BE2C (cell line): ENCODE results near the gene MT1F.

ENCODE experiments used
- DNase-seq: peaks from one replicate; pipeline ENCODE4 v3.0.0-alpha.2; 2020
- H3K27me3 ChIP-seq: fragments of 250-450 bp; sonication (Bioruptor Pico); 2 replicates; pipeline ENCODE4 v1.5.1; 2020; ENCODE audit warnings: mild to moderate bottlenecking
- H3K36me3 ChIP-seq: fragments of 250-450 bp; sonication (Bioruptor Pico); 2 replicates; pipeline ENCODE4 v1.5.1; 2020; ENCODE audit warnings: mild to moderate bottlenecking
- H3K4me1 ChIP-seq: fragments of 250-450 bp; sonication (Bioruptor Pico); 2 replicates; pipeline ENCODE4 v1.5.1; 2020
- H3K4me3 ChIP-seq: 2 replicates; pipeline ENCODE4 v1.5.1; 2011; ENCODE audit warnings: low read depth, low read length
- H3K9me3 ChIP-seq: fragments of 250-450 bp; sonication (Bioruptor Pico); 2 replicates; pipeline ENCODE4 v1.5.1; 2020
- CTCF ChIP-seq: IDR thresholded peaks from 2 replicates; pipeline ENCODE4 v1.5.1; 2012; ENCODE audit warnings: mild to moderate bottlenecking, low read depth, low read length

The MT1F gene

DNA sequence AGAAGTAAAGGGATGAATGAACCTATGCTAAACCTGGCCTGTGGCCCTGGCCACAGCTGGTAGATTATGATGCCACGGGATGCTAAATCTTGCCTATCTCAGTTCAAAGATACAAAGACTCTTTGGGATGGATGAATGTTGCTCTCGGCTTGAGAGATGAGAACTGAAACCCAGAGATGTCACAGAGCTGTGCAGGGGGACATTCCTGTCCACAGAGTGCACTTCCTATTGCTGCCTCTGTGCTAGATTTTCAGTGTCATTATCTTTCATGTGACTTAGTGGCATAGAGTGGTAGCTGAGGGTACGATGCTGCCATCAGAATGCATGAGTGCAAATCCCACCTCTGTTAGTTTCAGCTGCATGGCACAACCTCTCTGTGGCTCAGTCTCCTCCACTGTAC is 27.6 kb upstream of the MT1F start:
- H3K27me3 ChIP-seq, result peaks cover 50% of the 10 kb centered on the region
- H3K9me3 ChIP-seq, result no peaks in the 10 kb centered on the region
- H3K4me1 ChIP-seq, result peaks cover 2% of the 10 kb centered on the region; the same call in 1 of the 2 replicates
- TF ChIP-seq CTCF, result no peak
- no peak for DNase-seq
- no peaks in the 10 kb centered on the region for H3K36me3 ChIP-seq
- no peak overlapping the region for H3K4me3 ChIP-seq

- no peak for TF ChIP-seq CTCF
- Histone ChIP-seq H3K36me3 (no peaks in the 10 kb centered on the region), H3K4me3 (no peak overlapping the region), H3K9me3 (no peaks in the 10 kb centered on the region), H3K4me1 (peaks cover 2% of the 10 kb centered on the region; the same call in 1 of the 2 replicates), H3K27me3 (peaks cover 50% of the 10 kb centered on the region)
- no peak for DNase-seq
These were observed 26.6 kb upstream of the MT1F start for GRCh38 chr16:56631197-56631596.

DNA sequence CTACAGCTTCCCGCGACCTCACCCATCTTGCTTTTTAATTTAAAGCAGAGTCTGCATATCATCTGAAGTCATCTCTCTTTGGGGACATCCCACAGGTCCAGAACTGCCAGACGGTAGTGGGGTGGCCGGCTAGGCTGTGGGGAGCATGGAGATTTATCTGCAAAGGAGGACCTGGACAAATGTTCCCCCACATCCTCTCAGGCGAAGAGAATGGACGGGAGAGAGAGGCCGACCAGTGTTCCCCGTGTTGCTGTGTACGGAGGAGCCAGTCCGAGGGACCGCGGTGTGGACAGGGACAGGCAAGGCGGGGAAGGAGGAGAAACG is 26.0 kb upstream of the MT1F start:
- no peaks in the 10 kb centered on the region for H3K36me3 ChIP-seq
- peaks cover 2% of the 10 kb centered on the region; the same call in 1 of the 2 replicates for H3K4me1 ChIP-seq
- no peak for DNase-seq
- H3K9me3 ChIP-seq, result no peaks in the 10 kb centered on the region
- TF ChIP-seq CTCF, result no peak
- H3K27me3 ChIP-seq, result peaks cover 55% of the 10 kb centered on the region
- peak overlapping the region; percentile 19; the same call in 1 of the 2 replicates for H3K4me3 ChIP-seq

DNA sequence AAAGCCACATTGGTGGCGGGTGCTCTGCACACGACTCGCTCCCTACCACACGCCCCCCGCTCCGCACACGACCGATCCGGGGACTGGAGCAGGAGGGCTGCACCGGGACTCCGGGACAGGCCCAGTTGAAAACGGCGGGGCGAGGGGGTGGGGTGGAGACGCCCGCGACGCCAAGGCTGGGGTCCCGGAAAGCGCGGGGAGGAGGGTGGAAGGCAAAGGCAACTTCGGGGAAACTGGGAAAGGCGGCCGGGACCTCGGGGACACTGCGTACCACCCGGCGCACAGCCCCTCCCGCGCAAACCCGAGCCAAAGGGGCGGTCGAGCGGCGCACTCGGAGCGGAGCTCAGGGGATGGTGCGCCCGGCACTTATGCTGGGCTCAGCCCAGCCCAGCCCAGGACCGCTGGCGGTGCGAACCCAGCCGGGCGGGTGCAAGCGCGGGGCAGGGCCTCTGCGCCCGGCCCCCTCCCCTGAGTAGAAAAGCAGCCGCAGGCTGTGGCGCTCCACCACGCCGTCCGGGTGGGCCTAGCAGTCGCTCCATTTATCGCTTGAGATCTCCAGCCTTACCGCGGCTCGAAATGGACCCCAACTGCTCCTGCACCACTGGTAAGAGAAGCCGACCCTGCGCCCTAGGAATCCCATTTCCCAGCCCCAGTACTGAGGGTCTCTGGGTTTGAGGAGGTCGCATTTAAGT is 25.5 kb upstream of the MT1F start, which contains the start of gene MT1M:
MT1M (plus strand) TSS at position 504 of the 692 bp plus-strand sequence; CDS start at position 577, 73 bp downstream.
- Histone ChIP-seq H3K4me1 (peaks cover 2% of the 10 kb centered on the region; the same call in 1 of the 2 replicates), H3K4me3 (peak within 1 kb of the TSS; percentile 19), H3K36me3 (no peaks in the 10 kb centered on the region), H3K27me3 (peaks cover 60% of the 10 kb centered on the region), H3K9me3 (no peaks in the 10 kb centered on the region)
- no peak for DNase-seq
- no peak for TF ChIP-seq CTCF

- no peak for TF ChIP-seq CTCF
- H3K9me3 ChIP-seq, result no peaks in the 10 kb centered on the region
- H3K4me3 ChIP-seq, result no peak overlapping the region
- H3K4me1 ChIP-seq, result peaks cover 2% of the 10 kb centered on the region; the same call in 1 of the 2 replicates
- no peaks in the 10 kb centered on the region for H3K36me3 ChIP-seq
- no peak for DNase-seq
- H3K27me3 ChIP-seq, result peaks cover 66% of the 10 kb centered on the region
These were observed 24.9 kb upstream of the MT1F start for GRCh38 chr16:56632848-56633365.

- Histone ChIP-seq H3K27me3 (peaks cover 73% of the 10 kb centered on the region), H3K4me1 (peaks cover 2% of the 10 kb centered on the region; the same call in 1 of the 2 replicates), H3K36me3 (no peaks in the 10 kb centered on the region), H3K9me3 (no peaks in the 10 kb centered on the region), H3K4me3 (no peak overlapping the region)
- no peak for DNase-seq
- TF ChIP-seq CTCF, result no peak
These were observed 24.2 kb upstream of the MT1F start for GRCh38 chr16:56633535-56633934.
